Measurements from ENCODE around the gene PPP2R2C. TPM values are rescaled to one million over a fixed set of nuclear protein-coding genes. Genes with fewer than 3 reads are reported as not detected.

Gene PPP2R2C
- total and polyA plus RNA-seq, 3 experiments from 2014 or later: not detected

GRCh38 chr4:6452116-6452896 lies 20.1 kb downstream of the PPP2R2C start:
- CTCF ChIA-PET: no interaction called here

GRCh38 chr4:6451309-6451708 lies 21.1 kb downstream of the PPP2R2C start:
- H3K36me3 ChIP-seq (ENCODE audit: insufficient read depth, low read length): no peaks in the 10 kb centered on the region
- H3K27me3 ChIP-seq (ENCODE audit: insufficient read depth, low read length, poor library complexity, severe bottlenecking): no peaks in the 10 kb centered on the region
- DNase-seq: no peak

More at GRCh38 chr4:6452116-6452896, 20.1 kb downstream of the PPP2R2C start:
- H3K9me3 Mint-ChIP-seq: peaks cover 0 to 2% (median 0%) of the 10 kb centered on the region in 5 donors
- POLR2A ChIA-PET: no interaction called here
- no peaks in the 10 kb centered on the region for H3K4me1 Mint-ChIP-seq
- H3K27me3 Mint-ChIP-seq: peaks cover 18 to 39% of the 10 kb centered on the region in 2 donors
- no peak overlapping the region for H3K27ac ChIP-seq (ENCODE audit: low read depth, low read length)
- no peaks in the 10 kb centered on the region for H3K36me3 Mint-ChIP-seq
- H3K27ac Mint-ChIP-seq: no peak overlapping the region
- no peaks in the 10 kb centered on the region for H3K4me1 ChIP-seq (ENCODE audit: insufficient read depth, low read length)
- H3K4me3 ChIP-seq (ENCODE audit: low read length): no peak overlapping the region
- no peak for DNase-seq
- no peaks in the 10 kb centered on the region for H3K9me3 ChIP-seq (ENCODE audit: low read length)
- H3K4me3 Mint-ChIP-seq: no peak overlapping the region
- no peaks in the 10 kb centered on the region for H3K36me3 ChIP-seq (ENCODE audit: insufficient read depth, low read length)
- H3K27me3 ChIP-seq (ENCODE audit: insufficient read depth, low read length, poor library complexity, severe bottlenecking): no peaks in the 10 kb centered on the region

GRCh38 chr4:6450709-6451108 lies 21.7 kb downstream of the PPP2R2C start:
- no peaks in the 10 kb centered on the region for H3K36me3 Mint-ChIP-seq
- no peak overlapping the region for H3K27ac Mint-ChIP-seq
- no peak overlapping the region for H3K4me3 Mint-ChIP-seq
- no peaks in the 10 kb centered on the region for H3K9me3 Mint-ChIP-seq
- Histone ChIP-seq H3K36me3 (ENCODE audit: insufficient read depth, low read length) (no peaks in the 10 kb centered on the region), H3K4me3 (ENCODE audit: low read length) (no peak overlapping the region), H3K4me1 (ENCODE audit: insufficient read depth, low read length) (no peaks in the 10 kb centered on the region), H3K27ac (ENCODE audit: low read depth, low read length) (no peak overlapping the region), H3K9me3 (ENCODE audit: low read length) (no peaks in the 10 kb centered on the region), H3K27me3 (ENCODE audit: insufficient read depth, low read length, poor library complexity, severe bottlenecking) (no peaks in the 10 kb centered on the region)
- CTCF ChIA-PET: no interaction called here
- H3K4me1 Mint-ChIP-seq: no peaks in the 10 kb centered on the region
- POLR2A ChIA-PET: no interaction called here
- H3K27me3 Mint-ChIP-seq: peaks cover 14 to 44% of the 10 kb centered on the region in 2 donors
- DNase-seq: no peak

More at GRCh38 chr4:6451309-6451708, 21.1 kb downstream of the PPP2R2C start:
- no peaks in the 10 kb centered on the region for H3K4me1 Mint-ChIP-seq
- POLR2A ChIA-PET: no interaction called here
- H3K36me3 Mint-ChIP-seq: no peaks in the 10 kb centered on the region
- no peak overlapping the region for H3K4me3 Mint-ChIP-seq
- H3K4me1 ChIP-seq (ENCODE audit: insufficient read depth, low read length): no peaks in the 10 kb centered on the region
- no peak overlapping the region for H3K27ac Mint-ChIP-seq
- H3K4me3 ChIP-seq (ENCODE audit: low read length): no peak overlapping the region
- H3K27ac ChIP-seq (ENCODE audit: low read depth, low read length): no peak overlapping the region
- peaks cover 14 to 44% of the 10 kb centered on the region in 2 donors for H3K27me3 Mint-ChIP-seq
- peaks cover 0 to 2% (median 0%) of the 10 kb centered on the region in 5 donors for H3K9me3 Mint-ChIP-seq
- no peaks in the 10 kb centered on the region for H3K9me3 ChIP-seq (ENCODE audit: low read length)
- CTCF ChIA-PET: no interaction called here

- Mint-ChIP-seq H3K27me3 (peaks cover 14 to 36% of the 10 kb centered on the region in 2 donors), H3K4me1 (no peaks in the 10 kb centered on the region), H3K36me3 (no peaks in the 10 kb centered on the region), H3K27ac (no peak overlapping the region), H3K9me3 (no peaks in the 10 kb centered on the region), H3K4me3 (no peak overlapping the region)
- Histone ChIP-seq H3K36me3 (ENCODE audit: insufficient read depth, low read length) (no peaks in the 10 kb centered on the region), H3K4me1 (ENCODE audit: insufficient read depth, low read length) (no peaks in the 10 kb centered on the region), H3K4me3 (ENCODE audit: low read length) (no peak overlapping the region), H3K27me3 (ENCODE audit: insufficient read depth, low read length, poor library complexity, severe bottlenecking) (no peaks in the 10 kb centered on the region), H3K9me3 (ENCODE audit: low read length) (no peaks in the 10 kb centered on the region), H3K27ac (ENCODE audit: low read depth, low read length) (no peak overlapping the region)
- POLR2A ChIA-PET: no interaction called here
- CTCF ChIA-PET: no interaction called here
- no peak for DNase-seq
Observed at GRCh38 chr4:6449746-6450369, 22.6 kb downstream of the PPP2R2C start.

- no peak for DNase-seq
- no peaks in the 10 kb centered on the region for H3K4me1 ChIP-seq (ENCODE audit: insufficient read depth, low read length)
- no peak overlapping the region for H3K27ac ChIP-seq (ENCODE audit: low read depth, low read length)
- Mint-ChIP-seq H3K36me3 (no peaks in the 10 kb centered on the region), H3K4me3 (no peak overlapping the region), H3K27me3 (peaks cover 10 to 37% of the 10 kb centered on the region in 2 donors), H3K4me1 (no peaks in the 10 kb centered on the region), H3K9me3 (no peaks in the 10 kb centered on the region), H3K27ac (no peak overlapping the region)
- ChIA-PET POLR2A (no interaction called here), CTCF (no interaction called here)
- H3K27me3 ChIP-seq (ENCODE audit: insufficient read depth, low read length, poor library complexity, severe bottlenecking): no peaks in the 10 kb centered on the region
- H3K9me3 ChIP-seq (ENCODE audit: low read length): no peaks in the 10 kb centered on the region
- no peak overlapping the region for H3K4me3 ChIP-seq (ENCODE audit: low read length)
- H3K36me3 ChIP-seq (ENCODE audit: insufficient read depth, low read length): no peaks in the 10 kb centered on the region
Observed at GRCh38 chr4:6449335-6449734, 23.1 kb downstream of the PPP2R2C start.

GRCh38 chr4:6448476-6449170 lies 23.8 kb downstream of the PPP2R2C start:
- Mint-ChIP-seq H3K27ac (peak overlapping the region in 1 of 8 donors; percentile 75), H3K9me3 (no peaks in the 10 kb centered on the region), H3K27me3 (peaks cover 6 to 38% of the 10 kb centered on the region in 2 donors), H3K4me1 (no peaks in the 10 kb centered on the region), H3K36me3 (no peaks in the 10 kb centered on the region), H3K4me3 (no peak overlapping the region)
- Histone ChIP-seq H3K4me1 (ENCODE audit: insufficient read depth, low read length) (no peaks in the 10 kb centered on the region), H3K36me3 (ENCODE audit: insufficient read depth, low read length) (no peaks in the 10 kb centered on the region), H3K9me3 (ENCODE audit: low read length) (no peaks in the 10 kb centered on the region), H3K4me3 (ENCODE audit: low read length) (no peak overlapping the region), H3K27me3 (ENCODE audit: insufficient read depth, low read length, poor library complexity, severe bottlenecking) (no peaks in the 10 kb centered on the region), H3K27ac (ENCODE audit: low read depth, low read length) (no peak overlapping the region)
- no peak for DNase-seq
- ChIA-PET POLR2A (no interaction called here), CTCF (no interaction called here)

- Histone ChIP-seq H3K9me3 (ENCODE audit: low read length) (no peaks in the 10 kb centered on the region), H3K36me3 (ENCODE audit: insufficient read depth, low read length) (no peaks in the 10 kb centered on the region), H3K4me3 (ENCODE audit: low read length) (no peak overlapping the region), H3K27me3 (ENCODE audit: insufficient read depth, low read length, poor library complexity, severe bottlenecking) (no peaks in the 10 kb centered on the region), H3K4me1 (ENCODE audit: insufficient read depth, low read length) (no peaks in the 10 kb centered on the region), H3K27ac (ENCODE audit: low read depth, low read length) (no peak overlapping the region)
- Mint-ChIP-seq H3K36me3 (no peaks in the 10 kb centered on the region), H3K4me1 (peaks cover 0 to 1% (median 0%) of the 10 kb centered on the region in 3 donors), H3K4me3 (no peak overlapping the region), H3K27ac (no peak overlapping the region), H3K27me3 (peaks cover 5 to 41% of the 10 kb centered on the region in 2 donors), H3K9me3 (no peaks in the 10 kb centered on the region)
- DNase-seq: no peak
- ChIA-PET POLR2A (no interaction called here), CTCF (no interaction called here)
Observed at GRCh38 chr4:6447672-6448171, 24.7 kb downstream of the PPP2R2C start.
